Osteocyte (in vitro differentiated cells): ENCODE data around the gene KCNK3. TPM values are rescaled to one million over a fixed set of nuclear protein-coding genes. Genes with fewer than 3 reads are reported as not detected.
"Not testable (repeated sequence)": the region's sequence is repeated elsewhere in the genome, so short reads cannot be mapped to it uniquely, and the experiment has no call there.

Source experiments
- DNase-seq: peaks from one replicate; pipeline ENCODE4 v3.0.0; 2021; ENCODE audit warnings: mixed read lengths; ENCODE audit not compliant: unreplicated experiment; ENCODE audit errors: extremely low spot score
- H3K27ac Mint-ChIP-seq: one replicate; pipeline ENCODE4 v1.8.0; 2021; ENCODE audit warnings: mild to moderate bottlenecking, mixed read lengths; ENCODE audit not compliant: unreplicated experiment
- H3K27me3 Mint-ChIP-seq: one replicate; pipeline ENCODE4 v1.8.0; 2021; ENCODE audit warnings: mixed read lengths; ENCODE audit not compliant: unreplicated experiment
- H3K36me3 Mint-ChIP-seq: one replicate; pipeline ENCODE4 v1.8.0; 2021; ENCODE audit warnings: mixed read lengths; ENCODE audit not compliant: unreplicated experiment
- H3K4me1 Mint-ChIP-seq: one replicate; pipeline ENCODE4 v1.8.0; 2021; ENCODE audit warnings: mixed read lengths; ENCODE audit not compliant: unreplicated experiment
- H3K4me3 Mint-ChIP-seq: one replicate; pipeline ENCODE4 v1.8.0; 2021; ENCODE audit warnings: mild to moderate bottlenecking, moderate library complexity, mixed read lengths; ENCODE audit not compliant: unreplicated experiment
- H3K9me3 Mint-ChIP-seq: one replicate; pipeline ENCODE4 v1.8.0; 2021; ENCODE audit warnings: mixed read lengths; ENCODE audit not compliant: unreplicated experiment
- CTCF ChIP-seq: fragments of 200-600 bp; sonication (generic); IDR thresholded peaks from 2 replicates; pipeline ENCODE4 v1.5.0; 2021; ENCODE audit warnings: antibody characterized with exemption, mild to moderate bottlenecking, moderate library complexity
- total RNA-seq: library from RNA; stranded (reverse); gene quantifications from 2 replicates; pipeline ENCODE4 v1.2.1, GENCODE V29; 2021

Gene KCNK3
- total RNA-seq, 1 donor from 2014 or later = 8.5 TPM

- Mint-ChIP-seq H3K4me1 (peaks cover 28% of the 10 kb centered on the region), H3K9me3 (no peaks in the 10 kb centered on the region), H3K27ac (peak overlapping the region; percentile 78), H3K36me3 (no peaks in the 10 kb centered on the region), H3K27me3 (no peaks in the 10 kb centered on the region), H3K4me3 (no peak overlapping the region)
- no peak for TF ChIP-seq CTCF
- DNase-seq = no peak
These were observed 66.3 kb downstream of the KCNK3 start for GRCh38 chr2:26758790-26759321.

- DNase-seq = no peak
- H3K27ac Mint-ChIP-seq = no peak overlapping the region
- no peaks in the 10 kb centered on the region for H3K27me3 Mint-ChIP-seq
- H3K9me3 Mint-ChIP-seq = no peaks in the 10 kb centered on the region
- no peaks in the 10 kb centered on the region for H3K36me3 Mint-ChIP-seq
- H3K4me3 Mint-ChIP-seq = no peak overlapping the region
- peaks cover 34% of the 10 kb centered on the region for H3K4me1 Mint-ChIP-seq
- no peak for TF ChIP-seq CTCF
These were observed 67.3 kb downstream of the KCNK3 start for GRCh38 chr2:26759845-26760244.

GRCh38 chr2:26760991-26761390 lies 68.5 kb downstream of the KCNK3 start:
- H3K4me1 Mint-ChIP-seq = peaks cover 45% of the 10 kb centered on the region
- not testable (repeated sequence) for H3K36me3 Mint-ChIP-seq, DNase-seq, H3K4me3 Mint-ChIP-seq, H3K27ac Mint-ChIP-seq, H3K27me3 Mint-ChIP-seq, H3K9me3 Mint-ChIP-seq

- Mint-ChIP-seq H3K9me3 (no peaks in the 10 kb centered on the region), H3K27ac (no peak overlapping the region), H3K4me3 (peak overlapping the region; percentile 94), H3K4me1 (peaks cover 37% of the 10 kb centered on the region), H3K36me3 (no peaks in the 10 kb centered on the region), H3K27me3 (no peaks in the 10 kb centered on the region)
- no peak for DNase-seq
- TF ChIP-seq CTCF = no peak
These were observed 70.5 kb downstream of the KCNK3 start for GRCh38 chr2:26763019-26763418.

GRCh38 chr2:26764078-26764887 lies 71.8 kb downstream of the KCNK3 start, which contains the start of gene SLC35F6:
Gene SLC35F6, plus strand, starts transcription at chr2:26764284. Its CDS starts 66 bp downstream, at chr2:26764350.
- Mint-ChIP-seq H3K27ac (peak within 1 kb of the TSS; percentile 93), H3K9me3 (no peaks in the 10 kb centered on the region), H3K4me3 (peak within 1 kb of the TSS; percentile 94), H3K4me1 (peaks cover 36% of the 10 kb centered on the region), H3K36me3 (no peaks in the 10 kb centered on the region), H3K27me3 (no peaks in the 10 kb centered on the region)
- peak; percentile 93 for DNase-seq
- no peak for TF ChIP-seq CTCF
